SK-N-SH (cell line): ENCODE results near the gene SLC30A2. TPM values are rescaled to one million over a fixed set of nuclear protein-coding genes. Genes with fewer than 3 reads are reported as not detected.

Experiments used
- CTCF ChIA-PET: fragments of 300-600, 350-600 bp; formaldehyde crosslinking; extraction: SDS; loops from one replicate; lab custom pipeline; 2021; lab: Yijun Ruan, JAX
- POLR2A ChIA-PET: fragments of 350-600 bp; sonication (Branson Sonifier 250); formaldehyde crosslinking; extraction: SDS; loops from one replicate; lab custom pipeline; 2020; ENCODE audit warnings: antibody characterized with exemption, inconsistent platforms; lab: Yijun Ruan, JAX
- DNase-seq: peaks from one replicate; pipeline ENCODE4 v3.0.0; 2012
- H2AFZ ChIP-seq: fragments of 200-600 bp; sonication (generic); 2 replicates; pipeline ENCODE4 v1.8.1; 2016; ENCODE audit warnings: antibody characterized with exemption, mild to moderate bottlenecking, low read depth
- H3F3A ChIP-seq: fragments of 200-600 bp; sonication (generic); replicated peaks from 2 replicates; pipeline ENCODE3; 2016; ENCODE audit warnings: antibody characterized with exemption, mild to moderate bottlenecking; ENCODE audit not compliant: insufficient read depth
- H3K27ac ChIP-seq, 2 experiments: fragments of 200-500 bp in 1 of 2; fragments of 200-600 bp in 1 of 2; sonication (Bioruptor generic) in 1 of 2; sonication (generic), shearing (Covaris generic) in 1 of 2; 2 replicates each; pipeline versions ENCODE4 v1.5.1 to v1.6.1; 2014 to 2016; ENCODE audit warnings: low read depth in 2 of 2, inconsistent platforms in 1 of 2, low read length in 1 of 2, mild to moderate bottlenecking in 1 of 2, mixed read lengths in 1 of 2
- H3K27me3 ChIP-seq: fragments of 200-600 bp; sonication (generic), shearing (Covaris generic); 2 replicates; pipeline ENCODE4 v1.6.1; 2016; ENCODE audit warnings: mixed run types; ENCODE audit not compliant: insufficient read depth
- H3K36me3 ChIP-seq, 2 experiments: fragments of 200-500 bp in 1 of 2; fragments of 200-600 bp in 1 of 2; sonication (Bioruptor generic) in 1 of 2; sonication (generic) in 1 of 2; replicated peaks in 1 of 2; 2 replicates each; pipeline versions ENCODE3 to v1.5.1; 2014 to 2016; ENCODE audit warnings: low read length in 1 of 2, mild to moderate bottlenecking in 1 of 2; ENCODE audit not compliant: insufficient read depth in 2 of 2, control insufficient read depth in 1 of 2
- H3K4me1 ChIP-seq, 2 experiments: fragments of 200-500 bp in 1 of 2; fragments of 200-600 bp in 1 of 2; sonication (Bioruptor generic) in 1 of 2; sonication (generic), shearing (Covaris generic) in 1 of 2; 2 replicates each; pipeline versions ENCODE4 v1.5.1 to v1.6.1; 2014 to 2016; ENCODE audit warnings: low read depth in 1 of 2, low read length in 1 of 2, mixed run types in 1 of 2; ENCODE audit not compliant: insufficient read depth in 2 of 2, control insufficient read depth in 1 of 2
- H3K4me2 ChIP-seq: fragments of 200-600 bp; sonication (generic), shearing (Covaris generic); 2 replicates; pipeline ENCODE4 v1.6.1; 2017; ENCODE audit warnings: mixed run types
- H3K4me3 ChIP-seq, 2 experiments: fragments of 200-500 bp in 1 of 2; fragments of 200-600 bp in 1 of 2; sonication (Bioruptor generic) in 1 of 2; sonication (generic), shearing (Covaris generic) in 1 of 2; 2 replicates each; pipeline versions ENCODE4 v1.5.1 to v1.8.1; 2014 to 2016; ENCODE audit warnings: low read depth in 2 of 2, inconsistent platforms in 1 of 2, low read length in 1 of 2, mild to moderate bottlenecking in 1 of 2, mixed read lengths in 1 of 2, moderate library complexity in 1 of 2
- H3K79me2 ChIP-seq: fragments of 200-600 bp; sonication (generic); 2 replicates; pipeline ENCODE4 v1.8.1; 2017; ENCODE audit warnings: mild to moderate bottlenecking; ENCODE audit not compliant: insufficient read depth
- H3K9ac ChIP-seq: fragments of 200-600 bp; sonication (generic); 2 replicates; pipeline ENCODE4 v1.6.1; 2017; ENCODE audit warnings: mixed run types
- H3K9me2 ChIP-seq: fragments of 200-600 bp; sonication (generic); 2 replicates; pipeline ENCODE4 v1.6.1; 2017; ENCODE audit warnings: mixed run types
- H3K9me3 ChIP-seq: fragments of 200-600 bp; sonication (generic); 2 replicates; pipeline ENCODE4 v1.6.1; 2017; ENCODE audit warnings: mixed run types, mild to moderate bottlenecking, moderate library complexity
- H4K20me1 ChIP-seq: fragments of 200-600 bp; sonication (generic); 2 replicates; pipeline ENCODE4 v1.6.1; 2017; ENCODE audit warnings: mild to moderate bottlenecking, mixed run types; ENCODE audit not compliant: insufficient read depth
- CTCF ChIP-seq: fragments of 200-600 bp; sonication (generic); IDR thresholded peaks from 2 replicates; pipeline ENCODE4 v1.6.1; 2017; ENCODE audit warnings: antibody characterized with exemption, mild to moderate bottlenecking, moderate library complexity
- ELF1 ChIP-seq: IDR thresholded peaks from 2 replicates; pipeline ENCODE4 v1.4.0; 2012
- EP300 ChIP-seq, 2 experiments: IDR thresholded peaks; 2 replicates each; pipeline versions ENCODE4 v1.4.0 to v1.6.1; 2012; ENCODE audit warnings: borderline replicate concordance in 1 of 2, low read depth in 1 of 2, low read length in 1 of 2
- EZH2phosphoT487 ChIP-seq: fragments of 200-600 bp; sonication (generic); IDR thresholded peaks from 2 replicates; pipeline ENCODE4 v1.6.1; 2017; ENCODE audit warnings: low read depth, mixed run types, mild to moderate bottlenecking, antibody characterized with exemption, moderate library complexity, borderline replicate concordance
- FOSL2 ChIP-seq: IDR thresholded peaks from 2 replicates; pipeline ENCODE4 v1.4.0; 2012; ENCODE audit warnings: low read depth, mild to moderate bottlenecking, moderate library complexity, borderline replicate concordance
- FOXJ3 ChIP-seq: sonication (generic); formaldehyde crosslinking; IDR thresholded peaks from 2 replicates; pipeline ENCODE4 v1.5.1; 2020; ENCODE audit warnings: mild to moderate bottlenecking, missing genetic modification reagents
- FOXM1 ChIP-seq: IDR thresholded peaks from 2 replicates; pipeline ENCODE4 v1.4.0; 2012; ENCODE audit warnings: low read depth, mild to moderate bottlenecking
- GATA2 ChIP-seq: sonication (generic); formaldehyde crosslinking; IDR thresholded peaks from 2 replicates; pipeline ENCODE4 v1.5.0; 2020; ENCODE audit warnings: mild to moderate bottlenecking, missing genetic modification reagents
- JUND ChIP-seq: IDR thresholded peaks from 2 replicates; pipeline ENCODE4 v1.4.0; 2012
- MXI1 ChIP-seq: IDR thresholded peaks from 2 replicates; pipeline ENCODE4 v1.6.1; 2012; ENCODE audit warnings: mild to moderate bottlenecking, low read depth, low read length, improper control_type of control experiment
- NFIC ChIP-seq: IDR thresholded peaks from 2 replicates; pipeline ENCODE4 v1.4.0; 2012; ENCODE audit warnings: borderline replicate concordance
- NRF1 ChIP-seq: IDR thresholded peaks from 2 replicates; pipeline ENCODE4 v1.6.1; 2012; ENCODE audit warnings: low read depth, mild to moderate bottlenecking, low read length
- PBX3 ChIP-seq: IDR thresholded peaks from 2 replicates; pipeline ENCODE4; 2012
- POLR2AphosphoS5 ChIP-seq: IDR thresholded peaks from 2 replicates; pipeline ENCODE4 v1.6.1; 2012; ENCODE audit warnings: low read depth, low read length
- RAD21 ChIP-seq: IDR thresholded peaks from 2 replicates; pipeline ENCODE4 v1.6.1; 2012; ENCODE audit warnings: mild to moderate bottlenecking, low read length
- RCOR1 ChIP-seq: fragments of 150-350 bp; IDR thresholded peaks from 2 replicates; pipeline ENCODE4 v1.6.1; 2017; ENCODE audit warnings: antibody characterized with exemption, low read length
- RXRA ChIP-seq: IDR thresholded peaks from 2 replicates; pipeline ENCODE4 v1.4.0; 2012; ENCODE audit warnings: low read depth, mild to moderate bottlenecking, borderline replicate concordance
- TAF1 ChIP-seq: IDR thresholded peaks from 2 replicates; pipeline ENCODE4 v1.6.1; 2012; ENCODE audit warnings: low read depth, mild to moderate bottlenecking, low read length, moderate library complexity, borderline replicate concordance
- TCF12 ChIP-seq: IDR thresholded peaks from 2 replicates; pipeline ENCODE4 v1.4.0; 2012
- TEAD4 ChIP-seq: IDR thresholded peaks from 2 replicates; pipeline ENCODE4 v1.4.0; 2012; ENCODE audit warnings: mild to moderate bottlenecking, borderline replicate concordance; ENCODE audit not compliant: insufficient read depth
- USF1 ChIP-seq: IDR thresholded peaks from 2 replicates; pipeline ENCODE4 v1.4.0; 2012; ENCODE audit warnings: low read depth, borderline replicate concordance
- YY1 ChIP-seq: IDR thresholded peaks from 2 replicates; pipeline ENCODE4 v1.4.0; 2012; ENCODE audit warnings: low read depth, mild to moderate bottlenecking
- WGBS: methylation state at CpG from one replicate; pipeline ENCODE4 v1.1.6; 2017; ENCODE audit warnings: low lambda C conversion rate; 5-methylcytosine and 5-hydroxymethylcytosine counted together
- polyA plus RNA-seq, 3 experiments: library from polyadenylated mRNA; depleted of rRNA; stranded (reverse); fragments of >200 nt; gene quantifications; 2 replicates each; pipeline ENCODE4 v1.2.3, GENCODE V29; 2012
- TF ChIP-seq, protein P1 (sequence below): IDR thresholded peaks from 2 replicates; pipeline ENCODE4 v1.4.0; 2012; ENCODE audit warnings: low read depth

Gene SLC30A2
- polyA plus RNA-seq, 1 of the 3 experiments (the other 2 are of a cell fraction), result not detected

DNA sequence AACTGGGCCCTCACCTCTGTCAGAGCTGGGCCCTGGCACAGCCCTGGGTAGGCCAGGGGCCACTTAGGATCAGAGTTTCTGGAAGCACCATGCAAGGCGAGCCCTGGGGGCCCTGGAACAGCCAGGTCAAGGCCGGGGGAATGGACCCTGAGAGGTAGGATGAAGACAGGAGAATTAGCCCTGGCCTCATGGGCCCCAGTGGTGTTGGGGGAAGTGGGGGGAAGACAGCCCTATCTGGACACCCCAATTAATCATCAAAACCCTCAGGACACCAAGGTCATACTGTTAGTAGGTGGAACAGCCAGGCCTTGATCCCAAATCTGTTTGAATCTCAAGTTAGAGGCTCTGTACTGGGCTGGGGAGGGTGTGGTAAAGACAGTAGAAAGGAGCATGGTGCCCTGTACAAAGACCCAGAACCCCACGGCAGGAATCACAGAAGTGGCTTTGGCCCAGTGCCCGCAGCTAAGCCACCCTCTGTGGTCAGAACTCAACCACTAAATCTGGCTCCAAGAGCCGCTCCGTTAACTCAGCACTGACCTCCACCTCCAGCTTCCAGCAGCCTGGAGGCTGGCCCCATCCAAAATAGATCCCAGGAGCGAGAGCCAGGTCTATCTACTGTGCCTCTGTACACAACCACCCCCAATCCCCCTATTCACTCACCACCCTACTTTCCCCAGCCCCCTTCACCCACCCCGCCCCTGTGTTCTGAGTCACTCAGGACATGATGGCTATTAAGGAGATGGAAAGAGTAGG, 35.5 kb upstream of the SLC30A2 start:
- no peak overlapping the region for H3K4me3 ChIP-seq
- no peak for DNase-seq
- TF ChIP-seq MXI1 (no peak), ELF1 (no peak), RAD21 (no peak), JUND (no peak), FOXM1 (no peak), EZH2phosphoT487 (no peak), FOSL2 (no peak), YY1 (no peak), TCF12 (no peak), NFIC (no peak), TAF1 (no peak), GATA2 (CRISPR knock-in tag) (no peak), EP300 (IDR thresholded peaks at IDR 0.05; ENCODE audit: borderline replicate concordance in 1 of 2, low read depth in 1 of 2, low read length in 1 of 2) (no peak), RCOR1 (no peak)
- TF ChIP-seq, protein P1, sequence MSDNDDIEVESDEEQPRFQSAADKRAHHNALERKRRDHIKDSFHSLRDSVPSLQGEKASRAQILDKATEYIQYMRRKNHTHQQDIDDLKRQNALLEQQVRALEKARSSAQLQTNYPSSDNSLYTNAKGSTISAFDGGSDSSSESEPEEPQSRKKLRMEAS, result no peak
- POLR2A ChIA-PET, result no interaction called here
- no peaks in the 10 kb centered on the region for H3K79me2 ChIP-seq
- no peaks in the 10 kb centered on the region for H3K36me3 ChIP-seq
- peaks cover 13% of the 10 kb centered on the region for H3K27me3 ChIP-seq
- no peak overlapping the region for H3K4me2 ChIP-seq
- no peak overlapping the region for H3K27ac ChIP-seq
- no peaks in the 10 kb centered on the region for H3F3A ChIP-seq
- WGBS, result 60% methylated on average over 3 of the region's 8 CpGs
- no peaks in the 10 kb centered on the region for H3K9me2 ChIP-seq
- no peaks in the 10 kb centered on the region for H3K4me1 ChIP-seq
- no peak overlapping the region for H2AFZ ChIP-seq
- H4K20me1 ChIP-seq, result no peaks in the 10 kb centered on the region
- CTCF ChIA-PET, result interaction anchor here (0.9 to 2.2 kb wide), 3 partner anchors 22 to 64 kb away, joined by 3 to 7 read pairs (median 5); no protein-coding TSS in a partner anchor
- H3K9me3 ChIP-seq, result no peaks in the 10 kb centered on the region
- no peak overlapping the region for H3K9ac ChIP-seq

- TF ChIP-seq RXRA, result no peak
- no peak for TF ChIP-seq FOXM1
- TF ChIP-seq FOXJ3 (CRISPR knock-in tag), result no peak
- no peak for TF ChIP-seq EZH2phosphoT487
- TF ChIP-seq TAF1, result no peak
- TF ChIP-seq PBX3, result no peak
- no peak for TF ChIP-seq ELF1
- no peak for TF ChIP-seq CTCF
- TF ChIP-seq POLR2AphosphoS5, result no peak
- TF ChIP-seq GATA2 (CRISPR knock-in tag), result no peak
- no peak for TF ChIP-seq USF1
- no peak for TF ChIP-seq TEAD4
- TF ChIP-seq, protein P1, result no peak
- no peak for TF ChIP-seq NRF1
- POLR2A ChIA-PET, result no interaction called here
Measured at GRCh38 chr1:26079960-26080814, 34.3 kb upstream of the SLC30A2 start.

More at GRCh38 chr1:26079960-26080814, 34.3 kb upstream of the SLC30A2 start:
- Histone ChIP-seq H3K27me3 (peaks cover 10% of the 10 kb centered on the region), H3K9me2 (no peaks in the 10 kb centered on the region), H2AFZ (no peak overlapping the region), H3K36me3 (no peaks in the 10 kb centered on the region), H3K9me3 (no peaks in the 10 kb centered on the region), H3K9ac (no peak overlapping the region), H3K4me2 (no peak overlapping the region), H3K79me2 (no peaks in the 10 kb centered on the region), H3K27ac (no peak overlapping the region), H3K4me3 (no peak overlapping the region), H4K20me1 (no peaks in the 10 kb centered on the region), H3F3A (no peaks in the 10 kb centered on the region), H3K4me1 (no peaks in the 10 kb centered on the region)
- DNase-seq, result no peak
- CTCF ChIA-PET, result interaction anchor here (0.9 to 2.2 kb wide), 5 partner anchors 22 to 337 kb away, joined by 3 to 7 read pairs (median 4); no protein-coding TSS in a partner anchor
- 72% methylated on average over 9 of the region's 9 CpGs for WGBS
